RWPE2 (cell line): ENCODE measurements around the gene THRB.

Experiments used
- ATAC-seq: fragments of 200-7000 bp; cut with Tn5 transposase; 3 replicates; pipeline ENCODE4 v1.9.1; 2021; ENCODE audit warnings: low read depth
- DNase-seq: peaks from one replicate; pipeline ENCODE4 v3.0.0-alpha.2; 2020; ENCODE audit warnings: low spot score
- H3K27ac ChIP-seq: fragments of 450-650 bp; 2 replicates; pipeline ENCODE4 v1.5.1; 2017; ENCODE audit warnings: mild to moderate bottlenecking; ENCODE audit not compliant: poor library complexity, severe bottlenecking
- H3K27me3 ChIP-seq: fragments of 250-450 bp; sonication (Bioruptor Pico); 2 replicates; pipeline ENCODE4 v1.5.1; 2021; ENCODE audit warnings: mild to moderate bottlenecking, moderate library complexity; ENCODE audit not compliant: insufficient read depth, poor library complexity, severe bottlenecking
- H3K36me3 ChIP-seq: fragments of 250-450 bp; sonication (Bioruptor Pico); 2 replicates; pipeline ENCODE4 v1.5.1; 2020; ENCODE audit warnings: low read depth, mild to moderate bottlenecking, moderate library complexity
- H3K4me1 ChIP-seq: fragments of 250-450 bp; sonication (Bioruptor Pico); 2 replicates; pipeline ENCODE4 v1.5.1; 2021; ENCODE audit warnings: mild to moderate bottlenecking, moderate library complexity; ENCODE audit not compliant: insufficient read depth, poor library complexity, severe bottlenecking
- H3K4me3 ChIP-seq: fragments of 250-450 bp; sonication (Bioruptor Pico); 2 replicates; pipeline ENCODE4 v1.5.1; 2021; ENCODE audit warnings: mild to moderate bottlenecking, moderate library complexity; ENCODE audit not compliant: severe bottlenecking
- H3K9me3 ChIP-seq: fragments of 250-450 bp; sonication (Bioruptor Pico); 2 replicates; pipeline ENCODE4 v1.5.1; 2021; ENCODE audit warnings: mild to moderate bottlenecking, moderate library complexity; ENCODE audit not compliant: severe bottlenecking
- TF ChIP-seq, protein P1 (sequence below): fragments of 450-650 bp; IDR thresholded peaks from one replicate; pipeline ENCODE4 v1.5.1; 2017; ENCODE audit warnings: mild to moderate bottlenecking, moderate library complexity; ENCODE audit not compliant: poor library complexity, severe bottlenecking

Gene THRB

DNA sequence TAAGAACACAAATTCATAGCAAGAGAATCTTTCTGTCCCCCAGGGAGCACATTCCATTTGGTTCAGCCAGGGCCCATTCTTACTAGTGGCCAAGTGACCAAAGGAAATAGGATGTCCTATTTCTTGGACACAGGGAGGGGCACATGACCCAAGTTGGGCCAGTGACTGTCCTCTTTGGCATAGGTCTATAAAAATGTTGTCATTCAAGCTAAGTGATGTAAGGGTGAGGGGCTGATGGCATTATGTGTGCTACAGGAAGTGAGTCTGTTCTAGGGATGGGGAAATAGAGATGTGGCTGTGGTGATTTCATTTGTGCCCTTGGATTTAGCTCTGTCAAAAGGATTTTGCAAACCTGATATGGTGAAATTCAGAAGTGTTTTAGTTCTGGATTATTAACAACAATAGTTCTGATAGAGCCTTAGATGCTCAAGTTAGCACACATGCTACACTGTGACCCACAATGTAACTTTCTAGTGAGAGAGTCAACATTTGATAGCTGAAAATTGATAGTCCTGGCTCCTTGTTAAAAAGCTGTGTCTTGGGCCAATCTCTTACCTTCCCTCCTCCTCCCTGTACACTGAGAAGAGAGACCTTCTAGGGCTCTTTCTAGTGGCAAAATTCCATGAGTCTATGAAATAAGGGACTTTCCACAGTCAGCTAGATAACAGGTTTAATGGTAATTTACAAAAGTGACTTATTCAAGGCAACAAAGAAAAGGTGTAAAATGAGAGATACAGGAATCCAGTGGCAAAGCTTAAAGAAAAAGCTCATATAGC lies 117.2 kb downstream of the THRB start:
- H3K9me3 ChIP-seq, result no peaks in the 10 kb centered on the region
- ATAC-seq, result 0 out of 3 replicates have a peak, but pooled peaks have one; percentile 14
- no peaks in the 10 kb centered on the region for H3K36me3 ChIP-seq
- TF ChIP-seq, protein P1, sequence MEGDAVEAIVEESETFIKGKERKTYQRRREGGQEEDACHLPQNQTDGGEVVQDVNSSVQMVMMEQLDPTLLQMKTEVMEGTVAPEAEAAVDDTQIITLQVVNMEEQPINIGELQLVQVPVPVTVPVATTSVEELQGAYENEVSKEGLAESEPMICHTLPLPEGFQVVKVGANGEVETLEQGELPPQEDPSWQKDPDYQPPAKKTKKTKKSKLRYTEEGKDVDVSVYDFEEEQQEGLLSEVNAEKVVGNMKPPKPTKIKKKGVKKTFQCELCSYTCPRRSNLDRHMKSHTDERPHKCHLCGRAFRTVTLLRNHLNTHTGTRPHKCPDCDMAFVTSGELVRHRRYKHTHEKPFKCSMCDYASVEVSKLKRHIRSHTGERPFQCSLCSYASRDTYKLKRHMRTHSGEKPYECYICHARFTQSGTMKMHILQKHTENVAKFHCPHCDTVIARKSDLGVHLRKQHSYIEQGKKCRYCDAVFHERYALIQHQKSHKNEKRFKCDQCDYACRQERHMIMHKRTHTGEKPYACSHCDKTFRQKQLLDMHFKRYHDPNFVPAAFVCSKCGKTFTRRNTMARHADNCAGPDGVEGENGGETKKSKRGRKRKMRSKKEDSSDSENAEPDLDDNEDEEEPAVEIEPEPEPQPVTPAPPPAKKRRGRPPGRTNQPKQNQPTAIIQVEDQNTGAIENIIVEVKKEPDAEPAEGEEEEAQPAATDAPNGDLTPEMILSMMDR, result no peak
- H3K4me1 ChIP-seq, result no peaks in the 10 kb centered on the region
- no peak overlapping the region for H3K4me3 ChIP-seq
- H3K27me3 ChIP-seq, result no peaks in the 10 kb centered on the region
- H3K27ac ChIP-seq, result no peak overlapping the region
- DNase-seq, result no peak

DNA sequence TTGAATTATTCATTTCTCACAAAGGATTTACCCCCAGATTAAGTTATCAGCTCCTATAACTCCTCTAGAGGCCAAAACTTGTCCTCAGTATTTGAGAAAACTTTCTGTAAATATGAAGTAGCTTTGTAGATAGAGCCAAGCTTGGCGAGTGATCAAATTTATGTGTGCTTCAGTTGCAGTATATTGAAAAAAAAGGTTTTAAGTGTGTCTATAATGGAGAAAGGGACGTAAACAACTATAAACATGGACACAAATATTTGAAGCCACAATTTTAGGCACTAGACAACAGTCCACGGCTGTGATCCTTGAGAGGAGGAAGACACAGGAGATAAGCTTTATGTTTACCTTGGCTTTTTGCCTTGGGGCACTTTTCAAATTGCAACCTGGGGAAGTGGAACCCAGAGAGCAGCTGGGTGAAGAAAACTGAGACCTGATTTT lies 118.7 kb downstream of the THRB start:
- no peaks in the 10 kb centered on the region for H3K9me3 ChIP-seq
- H3K4me1 ChIP-seq, result no peaks in the 10 kb centered on the region
- H3K27ac ChIP-seq, result no peak overlapping the region
- DNase-seq (no peak), ATAC-seq (no peak)
- no peaks in the 10 kb centered on the region for H3K36me3 ChIP-seq
- TF ChIP-seq, protein P1, result no peak
- no peak overlapping the region for H3K4me3 ChIP-seq
- H3K27me3 ChIP-seq, result no peaks in the 10 kb centered on the region

DNA sequence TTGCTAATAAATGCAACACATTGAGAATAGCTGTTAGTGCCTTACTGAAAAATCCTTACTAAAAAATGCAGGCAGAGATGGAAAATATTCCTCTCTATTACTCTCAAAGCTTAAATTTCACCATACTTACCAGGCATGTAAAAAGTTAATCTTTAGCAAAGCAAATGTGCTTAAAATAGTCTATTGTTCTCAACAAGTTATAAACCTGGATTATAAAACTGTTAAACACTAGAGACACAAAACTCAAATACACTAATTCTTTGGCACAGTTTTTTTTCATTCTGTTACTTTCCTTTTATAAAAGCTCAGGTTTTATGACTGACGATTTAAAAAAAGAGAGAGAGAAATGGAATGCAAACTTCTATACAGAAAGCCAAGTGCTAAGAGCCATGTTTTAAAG lies 119.8 kb downstream of the THRB start:
- no peak overlapping the region for H3K27ac ChIP-seq
- H3K4me1 ChIP-seq, result no peaks in the 10 kb centered on the region
- H3K4me3 ChIP-seq, result no peak overlapping the region
- TF ChIP-seq, protein P1, result no peak
- DNase-seq, result no peak
- ATAC-seq, result no peak
- no peaks in the 10 kb centered on the region for H3K9me3 ChIP-seq
- no peaks in the 10 kb centered on the region for H3K36me3 ChIP-seq
- no peaks in the 10 kb centered on the region for H3K27me3 ChIP-seq

DNA sequence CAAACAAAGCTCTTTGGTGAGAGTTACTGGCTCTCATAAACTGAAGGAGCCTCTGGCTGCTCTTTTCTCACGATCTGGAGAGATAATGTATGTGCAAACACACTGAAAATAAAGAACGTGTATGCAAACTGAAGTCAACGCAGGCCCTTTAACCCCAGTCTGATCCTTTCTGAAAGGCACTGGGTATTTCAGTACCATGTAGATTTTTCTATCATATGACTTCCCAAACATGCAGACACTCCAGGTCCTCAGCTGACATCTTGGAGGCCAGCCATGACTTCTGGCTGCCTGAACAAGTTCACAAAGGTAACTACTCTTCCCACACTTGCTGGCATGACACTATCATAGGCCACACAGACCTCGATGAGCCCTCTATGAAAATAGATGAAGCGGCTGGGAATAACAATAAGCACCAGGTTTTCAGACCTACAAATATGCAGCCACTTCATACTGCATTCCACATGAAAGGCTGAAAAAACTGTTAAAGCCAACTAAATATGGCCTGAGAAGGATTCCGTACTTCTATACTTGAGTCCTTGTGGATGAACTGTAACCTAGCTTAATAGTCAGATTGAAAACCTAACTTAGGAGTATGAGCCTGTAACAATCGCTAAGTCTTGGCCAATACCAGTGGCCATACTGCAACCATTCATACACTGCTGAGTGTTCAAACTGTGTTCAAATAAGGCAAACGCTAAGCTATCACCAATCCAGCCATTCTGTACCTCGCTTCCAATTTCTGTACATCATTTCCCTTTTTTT lies 121.3 kb downstream of the THRB start:
- Histone ChIP-seq H3K4me3 (no peak overlapping the region), H3K27ac (no peak overlapping the region), H3K27me3 (no peaks in the 10 kb centered on the region), H3K4me1 (no peaks in the 10 kb centered on the region), H3K9me3 (no peaks in the 10 kb centered on the region), H3K36me3 (no peaks in the 10 kb centered on the region)
- DNase-seq, result no peak
- TF ChIP-seq, protein P1, result no peak
- no peak for ATAC-seq
